ENCODE data around the gene TBPL2. TPM values are rescaled to one million over a fixed set of nuclear protein-coding genes. Genes with fewer than 3 reads are reported as not detected.
A peak's percentile ranks its signal among the peaks of the same experiment; 100 is the strongest.
"Not testable (repeated sequence)": the region's sequence is repeated elsewhere in the genome, so short reads cannot be mapped to it uniquely, and the experiment has no call there.

Gene TBPL2
- total and polyA plus RNA-seq, 5 experiments from 2014 or later = not detected

- DNase-seq (no peak), ATAC-seq (no peak)
- no peaks in the 10 kb centered on the region for H3K27me3 Mint-ChIP-seq
- H3K27ac Mint-ChIP-seq = peak overlapping the region in 4 of 10 donors; percentile 30 to 69 (median 44)
- peaks cover 0 to 16% (median 4%) of the 10 kb centered on the region in 4 donors for H3K4me1 Mint-ChIP-seq
- POLR2A ChIA-PET = no interaction called here
- peak overlapping the region in 2 of 10 donors; percentile 35 to 64 for H3K4me3 Mint-ChIP-seq
- peaks cover 7 to 90% (median 25%) of the 10 kb centered on the region in 3 donors for H3K36me3 Mint-ChIP-seq
- H3K9me3 Mint-ChIP-seq = no peaks in the 10 kb centered on the region
These were observed 54.2 kb downstream of the TBPL2 start for GRCh38 chr14:55386037-55386808.

- H3K27ac Mint-ChIP-seq = peak overlapping the region in 3 of 10 donors; percentile 1 to 50 (median 39)
- no peaks in the 10 kb centered on the region for H3K27me3 Mint-ChIP-seq
- POLR2A ChIA-PET = no interaction called here
- peaks cover 12 to 89% (median 27%) of the 10 kb centered on the region in 3 donors for H3K36me3 Mint-ChIP-seq
- no peak for DNase-seq
- no peak for ATAC-seq
- no peaks in the 10 kb centered on the region for H3K9me3 Mint-ChIP-seq
- peaks cover 0 to 16% (median 4%) of the 10 kb centered on the region in 4 donors for H3K4me1 Mint-ChIP-seq
- no peak overlapping the region for H3K4me3 Mint-ChIP-seq
These were observed 55.9 kb downstream of the TBPL2 start for GRCh38 chr14:55384536-55384935.

- ATAC-seq = no peak
- Mint-ChIP-seq H3K4me1 (peaks cover 0 to 16% (median 3%) of the 10 kb centered on the region in 4 donors), H3K4me3 (no peak overlapping the region), H3K36me3 (peaks cover 12 to 87% (median 21%) of the 10 kb centered on the region in 3 donors), H3K27ac (peak overlapping the region in 3 of 10 donors; percentile 41 to 61 (median 51)), H3K27me3 (no peaks in the 10 kb centered on the region), H3K9me3 (no peaks in the 10 kb centered on the region)
- DNase-seq = no peak
- POLR2A ChIA-PET = no interaction called here
These were observed 56.8 kb downstream of the TBPL2 start for GRCh38 chr14:55383541-55384140.

GRCh38 chr14:55383056-55383466, 57.4 kb downstream of the TBPL2 start:
- peak overlapping the region in 1 of 10 donors; percentile 26 for H3K27ac Mint-ChIP-seq
- H3K4me1 Mint-ChIP-seq = peaks cover 0 to 13% (median 2%) of the 10 kb centered on the region in 4 donors
- H3K4me3 Mint-ChIP-seq, DNase-seq, H3K27me3 Mint-ChIP-seq, H3K9me3 Mint-ChIP-seq, ATAC-seq, POLR2A ChIA-PET: not testable (repeated sequence)
- peaks cover 12 to 87% (median 26%) of the 10 kb centered on the region in 3 donors for H3K36me3 Mint-ChIP-seq

GRCh38 chr14:55382483-55382882, 57.9 kb downstream of the TBPL2 start:
- no peak overlapping the region for H3K27ac Mint-ChIP-seq
- H3K36me3 Mint-ChIP-seq = peaks cover 12 to 88% (median 28%) of the 10 kb centered on the region in 3 donors
- H3K4me1 Mint-ChIP-seq = peaks cover 0 to 12% (median 2%) of the 10 kb centered on the region in 4 donors
- no peak for DNase-seq
- no peaks in the 10 kb centered on the region for H3K9me3 Mint-ChIP-seq
- no peaks in the 10 kb centered on the region for H3K27me3 Mint-ChIP-seq
- no peak for ATAC-seq
- no peak overlapping the region for H3K4me3 Mint-ChIP-seq
- POLR2A ChIA-PET = no interaction called here

- peaks cover 12 to 88% (median 36%) of the 10 kb centered on the region in 3 donors for H3K36me3 Mint-ChIP-seq
- H3K4me3 Mint-ChIP-seq = no peak overlapping the region
- no peaks in the 10 kb centered on the region for H3K27me3 Mint-ChIP-seq
- H3K4me1 Mint-ChIP-seq = peaks cover 0 to 7% (median under 1%) of the 10 kb centered on the region in 4 donors
- POLR2A ChIA-PET = no interaction called here
- ATAC-seq (no peak), DNase-seq (no peak)
- peak overlapping the region in 1 of 10 donors; percentile 48 for H3K27ac Mint-ChIP-seq
- H3K9me3 Mint-ChIP-seq = no peaks in the 10 kb centered on the region
These were observed 58.9 kb downstream of the TBPL2 start for GRCh38 chr14:55381561-55381960.

GRCh38 chr14:55381040-55381439, 59.4 kb downstream of the TBPL2 start:
- DNase-seq (no peak), ATAC-seq (no peak)
- Mint-ChIP-seq H3K27ac (peak overlapping the region in 2 of 10 donors; percentile 26 to 34), H3K9me3 (no peaks in the 10 kb centered on the region), H3K4me3 (no peak overlapping the region), H3K4me1 (peaks cover 2 to 5% (median 3%) of the 10 kb centered on the region in 4 donors), H3K36me3 (peaks cover 12 to 88% (median 41%) of the 10 kb centered on the region in 3 donors), H3K27me3 (no peaks in the 10 kb centered on the region)
- POLR2A ChIA-PET = no interaction called here

- Mint-ChIP-seq H3K4me1 (peaks cover 13 to 26% (median 20%) of the 10 kb centered on the region in 4 donors), H3K9me3 (no peaks in the 10 kb centered on the region), H3K36me3 (peaks cover 5 to 68% (median 35%) of the 10 kb centered on the region in 3 donors), H3K27me3 (no peaks in the 10 kb centered on the region), H3K27ac (peak overlapping the region in 3 of 10 donors; percentile 10 to 59 (median 39)), H3K4me3 (no peak overlapping the region)
- ATAC-seq (no peak), DNase-seq (no peak)
- POLR2A ChIA-PET = no interaction called here
These were observed 63.2 kb downstream of the TBPL2 start for GRCh38 chr14:55377236-55377635.

GRCh38 chr14:55374771-55375170, 65.6 kb downstream of the TBPL2 start:
- no peak for ATAC-seq
- peak overlapping the region in 7 of 10 donors; percentile 4 to 70 (median 20) for H3K4me3 Mint-ChIP-seq
- H3K27ac Mint-ChIP-seq = peak overlapping the region; percentile 10 to 85 (median 45)

GRCh38 chr14:55373784-55374705, 66.4 kb downstream of the TBPL2 start:
- Mint-ChIP-seq H3K9me3 (no peaks in the 10 kb centered on the region), H3K27ac (peak overlapping the region; percentile 14 to 85 (median 62)), H3K4me3 (peak overlapping the region in 9 of 10 donors; percentile 22 to 70 (median 43)), H3K36me3 (peaks cover 9 to 66% (median 37%) of the 10 kb centered on the region in 3 donors), H3K4me1 (peaks cover 17 to 26% (median 21%) of the 10 kb centered on the region in 4 donors), H3K27me3 (no peaks in the 10 kb centered on the region)
- peak; percentile 81 to 94 for ATAC-seq
- peak in 4 of 10 donors; percentile 5 to 56 (median 40) for DNase-seq
- POLR2A ChIA-PET = no interaction called here

More at GRCh38 chr14:55374771-55375170, 65.6 kb downstream of the TBPL2 start:
- Mint-ChIP-seq H3K4me1 (peaks cover 17 to 26% (median 21%) of the 10 kb centered on the region in 4 donors), H3K9me3 (no peaks in the 10 kb centered on the region), H3K27me3 (no peaks in the 10 kb centered on the region), H3K36me3 (peaks cover 4 to 62% (median 30%) of the 10 kb centered on the region in 3 donors)
- POLR2A ChIA-PET = interaction anchor here (0.7 kb wide), 1 partner anchor 71 kb away, joined by 3 read pairs; no protein-coding TSS in a partner anchor
- no peak for DNase-seq

GRCh38 chr14:55372825-55373224, 67.6 kb downstream of the TBPL2 start:
- H3K4me3 Mint-ChIP-seq = no peak overlapping the region
- POLR2A ChIA-PET = no interaction called here
- DNase-seq = no peak
- no peak for ATAC-seq
- H3K4me1 Mint-ChIP-seq = peaks cover 17 to 26% (median 21%) of the 10 kb centered on the region in 4 donors
- no peaks in the 10 kb centered on the region for H3K27me3 Mint-ChIP-seq
- H3K9me3 Mint-ChIP-seq = no peaks in the 10 kb centered on the region
- H3K36me3 Mint-ChIP-seq = peaks cover 9 to 66% (median 38%) of the 10 kb centered on the region in 3 donors
- H3K27ac Mint-ChIP-seq = peak overlapping the region in 8 of 10 donors; percentile 14 to 89 (median 66)

GRCh38 chr14:55372423-55372822, 68.0 kb downstream of the TBPL2 start:
- Mint-ChIP-seq H3K27me3 (no peaks in the 10 kb centered on the region), H3K4me3 (no peak overlapping the region), H3K9me3 (no peaks in the 10 kb centered on the region), H3K27ac (peak overlapping the region in 8 of 10 donors; percentile 70 to 91 (median 82)), H3K4me1 (peaks cover 17 to 26% (median 21%) of the 10 kb centered on the region in 4 donors), H3K36me3 (peaks cover 9 to 68% (median 38%) of the 10 kb centered on the region in 3 donors)
- DNase-seq = no peak
- ATAC-seq = no peak
- POLR2A ChIA-PET = no interaction called here

Data from naive thymus-derived CD8-positive, alpha-beta T cell (primary cell).